ENCODE results near the gene GIPR. TPM values are rescaled to one million over a fixed set of nuclear protein-coding genes. Genes with fewer than 3 reads are reported as not detected.

The GIPR gene
- polyA plus RNA-seq, 1 donor from 2014 or later, result 6.4 TPM

GRCh38 chr19:45657520-45658167, 10.4 kb upstream of the GIPR start:
- Histone ChIP-seq H3K9me2 (ENCODE audit: insufficient read depth, low read length) (no peaks in the 10 kb centered on the region), H3K4me3 (ENCODE audit: low read length) (no peak overlapping the region), H3K4me2 (ENCODE audit: low read length) (no peak overlapping the region), H3K9me3 (ENCODE audit: low read length) (no peaks in the 10 kb centered on the region), H3K79me2 (replicated peaks; ENCODE audit: insufficient read depth, low read length) (no peaks in the 10 kb centered on the region), H3K9ac (ENCODE audit: low read length) (no peak overlapping the region), H3K27ac (ENCODE audit: low read length) (no peak overlapping the region), H4K20me1 (ENCODE audit: insufficient read depth) (no peaks in the 10 kb centered on the region), H3K27me3 (ENCODE audit: insufficient read depth, low read depth, low read length) (no peaks in the 10 kb centered on the region), H3K36me3 (ENCODE audit: insufficient read depth, low read length) (no peaks in the 10 kb centered on the region), H2AFZ (ENCODE audit: low read depth, low read length) (no peak overlapping the region), H3F3A (ENCODE audit: insufficient read depth, low read length, poor library complexity, severe bottlenecking) (no peaks in the 10 kb centered on the region)
- TF ChIP-seq CTCF (IDR thresholded peaks at IDR 0.05; ENCODE audit: poor library complexity, severe bottlenecking) (no peak), MXI1 (conservative IDR thresholded peaks at IDR 0.05; ENCODE audit: poor library complexity, severe bottlenecking) (no peak), EP300 (conservative IDR thresholded peaks at IDR 0.05; ENCODE audit: poor library complexity, severe bottlenecking) (no peak), TAF1 (IDR thresholded peaks at IDR 0.05; ENCODE audit: low read depth) (no peak), POLR2AphosphoS5 (IDR thresholded peaks at IDR 0.05) (no peak), REST (IDR thresholded peaks at IDR 0.05; ENCODE audit: borderline replicate concordance) (no peak), EZH2 (IDR thresholded peaks at IDR 0.05; ENCODE audit: borderline replicate concordance, insufficient read depth, low read length, poor library complexity, severe bottlenecking) (no peak), SMC3 (conservative IDR thresholded peaks at IDR 0.05; ENCODE audit: poor library complexity) (no peak), RAD21 (conservative IDR thresholded peaks at IDR 0.05) (no peak)

- no peaks in the 10 kb centered on the region for H3K9me2 ChIP-seq (ENCODE audit: insufficient read depth, low read length)
Observed at GRCh38 chr19:45659096-45659729, 8.8 kb upstream of the GIPR start.

More at GRCh38 chr19:45659096-45659729, 8.8 kb upstream of the GIPR start:
- H3F3A ChIP-seq (ENCODE audit: insufficient read depth, low read length, poor library complexity, severe bottlenecking), result no peaks in the 10 kb centered on the region
- no peaks in the 10 kb centered on the region for H3K79me2 ChIP-seq (replicated peaks; ENCODE audit: insufficient read depth, low read length)
- H3K36me3 ChIP-seq (ENCODE audit: insufficient read depth, low read length), result no peaks in the 10 kb centered on the region
- H3K4me3 ChIP-seq (ENCODE audit: low read length), result no peak overlapping the region
- no peak overlapping the region for H3K4me2 ChIP-seq (ENCODE audit: low read length)
- no peak overlapping the region for H2AFZ ChIP-seq (ENCODE audit: low read depth, low read length)
- no peaks in the 10 kb centered on the region for H4K20me1 ChIP-seq (ENCODE audit: insufficient read depth)
- H3K9me3 ChIP-seq (ENCODE audit: low read length), result no peaks in the 10 kb centered on the region
- no peak overlapping the region for H3K27ac ChIP-seq (ENCODE audit: low read length)
- no peak for TF ChIP-seq CTCF (IDR thresholded peaks at IDR 0.05; ENCODE audit: poor library complexity, severe bottlenecking)
- TF ChIP-seq MXI1 (conservative IDR thresholded peaks at IDR 0.05; ENCODE audit: poor library complexity, severe bottlenecking), result no peak
- no peak for TF ChIP-seq EZH2 (IDR thresholded peaks at IDR 0.05; ENCODE audit: borderline replicate concordance, insufficient read depth, low read length, poor library complexity, severe bottlenecking)
- TF ChIP-seq REST (IDR thresholded peaks at IDR 0.05; ENCODE audit: borderline replicate concordance), result no peak
- TF ChIP-seq TAF1 (IDR thresholded peaks at IDR 0.05; ENCODE audit: low read depth), result no peak
- TF ChIP-seq POLR2AphosphoS5 (IDR thresholded peaks at IDR 0.05), result no peak
- TF ChIP-seq SMC3 (conservative IDR thresholded peaks at IDR 0.05; ENCODE audit: poor library complexity), result no peak
- no peak for TF ChIP-seq RAD21 (conservative IDR thresholded peaks at IDR 0.05)
- no peak for TF ChIP-seq EP300 (conservative IDR thresholded peaks at IDR 0.05; ENCODE audit: poor library complexity, severe bottlenecking)
- no peak overlapping the region for H3K9ac ChIP-seq (ENCODE audit: low read length)
- H3K27me3 ChIP-seq (ENCODE audit: insufficient read depth, low read depth, low read length), result no peaks in the 10 kb centered on the region
